Progenitor cell of endocrine pancreas (in vitro differentiated cells): ENCODE results near the gene TLN1. TPM values are rescaled to one million over a fixed set of nuclear protein-coding genes. Genes with fewer than 3 reads are reported as not detected.

ENCODE experiments used
- DNase-seq: peaks from one replicate; pipeline ENCODE4 v3.0.0; 2021; ENCODE audit warnings: low spot score; ENCODE audit not compliant: unreplicated experiment
- H3K27ac Mint-ChIP-seq: 2 replicates; pipeline ENCODE4 v1.8.0; 2021; ENCODE audit warnings: mild to moderate bottlenecking, moderate library complexity, mixed read lengths
- H3K27me3 Mint-ChIP-seq: 2 replicates; pipeline ENCODE4 v1.8.0; 2021; ENCODE audit warnings: mixed read lengths
- H3K36me3 Mint-ChIP-seq: 2 replicates; pipeline ENCODE4 v1.8.0; 2022; ENCODE audit warnings: mixed read lengths; ENCODE audit not compliant: insufficient read depth
- H3K4me1 Mint-ChIP-seq: 2 replicates; pipeline ENCODE4 v1.8.0; 2021; ENCODE audit warnings: low read depth, mixed read lengths
- H3K4me3 Mint-ChIP-seq: 2 replicates; pipeline ENCODE4 v1.8.0; 2021; ENCODE audit warnings: low read depth, mild to moderate bottlenecking, moderate library complexity, mixed read lengths
- H3K9me3 Mint-ChIP-seq: 2 replicates; pipeline ENCODE4 v1.8.0; 2021; ENCODE audit warnings: low read depth, mixed read lengths
- CTCF ChIP-seq: fragments of 200-600 bp; sonication (generic); IDR thresholded peaks from one replicate; pipeline ENCODE4 v1.5.0; 2021; ENCODE audit warnings: antibody characterized with exemption, mild to moderate bottlenecking; ENCODE audit not compliant: unreplicated experiment
- total RNA-seq: library from RNA; stranded (reverse); gene quantifications from 2 replicates; pipeline ENCODE4 v1.2.1, GENCODE V29; 2021

TLN1 gene
- total RNA-seq, 1 donor from 2014 or later = 136 TPM

- H3K27me3 Mint-ChIP-seq = peaks cover 6% of the 10 kb centered on the region
- no peaks in the 10 kb centered on the region for H3K9me3 Mint-ChIP-seq
- H3K27ac Mint-ChIP-seq = peak within 1 kb of the TSS; percentile 100
- peak within 1 kb of the TSS; percentile 85 for H3K4me3 Mint-ChIP-seq
- H3K36me3 Mint-ChIP-seq = peaks cover 8% of the 10 kb centered on the region
- peak; percentile 39 for TF ChIP-seq CTCF
- peaks cover 13% of the 10 kb centered on the region for H3K4me1 Mint-ChIP-seq
- peak; percentile 86 for DNase-seq
These were observed 74.4 kb downstream of the TLN1 start, which contains the start of gene RMRP for GRCh38 chr9:35657546-35658136. Gene RMRP (minus strand): TSS chr9:35658019.

GRCh38 chr9:35656831-35657545, 75.0 kb downstream of the TLN1 start:
- Mint-ChIP-seq H3K27me3 (peaks cover 6% of the 10 kb centered on the region), H3K9me3 (no peaks in the 10 kb centered on the region), H3K27ac (peak overlapping the region; percentile 100), H3K36me3 (peaks cover 7% of the 10 kb centered on the region), H3K4me3 (peak overlapping the region; percentile 77), H3K4me1 (peaks cover 13% of the 10 kb centered on the region)
- no peak for DNase-seq
- TF ChIP-seq CTCF = no peak

GRCh38 chr9:35656348-35656747, 75.6 kb downstream of the TLN1 start:
- no peak for DNase-seq
- Mint-ChIP-seq H3K36me3 (peaks cover 5% of the 10 kb centered on the region), H3K4me1 (peaks cover 18% of the 10 kb centered on the region), H3K27ac (no peak overlapping the region), H3K9me3 (no peaks in the 10 kb centered on the region), H3K27me3 (peaks cover 6% of the 10 kb centered on the region), H3K4me3 (no peak overlapping the region)
- TF ChIP-seq CTCF = no peak

- H3K4me3 Mint-ChIP-seq = no peak overlapping the region
- H3K27ac Mint-ChIP-seq = no peak overlapping the region
- peaks cover 8% of the 10 kb centered on the region for H3K27me3 Mint-ChIP-seq
- no peak for TF ChIP-seq CTCF
- H3K4me1 Mint-ChIP-seq = peaks cover 13% of the 10 kb centered on the region
- DNase-seq = no peak
- peaks cover 2% of the 10 kb centered on the region for H3K36me3 Mint-ChIP-seq
- H3K9me3 Mint-ChIP-seq = no peaks in the 10 kb centered on the region
These were observed 78.4 kb downstream of the TLN1 start for GRCh38 chr9:35653611-35654010.

GRCh38 chr9:35652829-35653209, 79.2 kb downstream of the TLN1 start:
- H3K4me3 Mint-ChIP-seq = no peak overlapping the region
- no peak overlapping the region for H3K27ac Mint-ChIP-seq
- H3K36me3 Mint-ChIP-seq = peaks cover under 1% of the 10 kb centered on the region
- TF ChIP-seq CTCF = no peak
- peaks cover 13% of the 10 kb centered on the region for H3K4me1 Mint-ChIP-seq
- H3K9me3 Mint-ChIP-seq = no peaks in the 10 kb centered on the region
- no peak for DNase-seq
- H3K27me3 Mint-ChIP-seq = peaks cover 15% of the 10 kb centered on the region
